Right forelimb (tissue), 1 donor: ENCODE measurements around the gene ABAT.
"Not testable (repeated sequence)": the region's sequence is repeated elsewhere in the genome, so short reads cannot be mapped to it uniquely, and the experiment has no call there.

ENCODE experiments used
- DNase-seq: peaks from one replicate; pipeline ENCODE4 v3.0.0-alpha.2; 2018

The ABAT gene

GRCh38 chr16:8682551-8683259 is 8.3 kb downstream of the ABAT start:
- no peak for DNase-seq

- no peak for DNase-seq
Measured at GRCh38 chr16:8683640-8684039, 9.2 kb downstream of the ABAT start.

GRCh38 chr16:8685617-8686016 is 11.2 kb downstream of the ABAT start:
- no peak for DNase-seq

- DNase-seq = no peak
Measured at GRCh38 chr16:8686031-8686621, 11.7 kb downstream of the ABAT start.

GRCh38 chr16:8686879-8687278 is 12.5 kb downstream of the ABAT start:
- no peak for DNase-seq

GRCh38 chr16:8689686-8690085 is 15.3 kb downstream of the ABAT start:
- DNase-seq = no peak

GRCh38 chr16:8691728-8692127 is 17.3 kb downstream of the ABAT start:
- no peak for DNase-seq

- no peak for DNase-seq
Measured at GRCh38 chr16:8694795-8695728, 20.6 kb downstream of the ABAT start.

GRCh38 chr16:8696880-8697279 is 22.5 kb downstream of the ABAT start:
- no peak for DNase-seq

GRCh38 chr16:8697965-8698364 is 23.5 kb downstream of the ABAT start:
- no peak for DNase-seq

GRCh38 chr16:8703693-8704092 is 29.3 kb downstream of the ABAT start:
- DNase-seq = no peak

GRCh38 chr16:8704098-8704497 is 29.7 kb downstream of the ABAT start:
- no peak for DNase-seq

- DNase-seq = not testable (repeated sequence)
Measured at GRCh38 chr16:8705100-8705822, 30.8 kb downstream of the ABAT start.

GRCh38 chr16:8708536-8708935 is 34.1 kb downstream of the ABAT start:
- DNase-seq = no peak

GRCh38 chr16:8712589-8713361 is 38.4 kb downstream of the ABAT start:
- DNase-seq = no peak

GRCh38 chr16:8713635-8714172 is 39.3 kb downstream of the ABAT start:
- no peak for DNase-seq

GRCh38 chr16:8714174-8714573 is 39.8 kb downstream of the ABAT start:
- no peak for DNase-seq

- DNase-seq = no peak
Measured at GRCh38 chr16:8714807-8715206, 40.4 kb downstream of the ABAT start.

- no peak for DNase-seq
Measured at GRCh38 chr16:8716052-8716451, 41.6 kb downstream of the ABAT start.

- DNase-seq = no peak
Measured at GRCh38 chr16:8716592-8716991, 42.2 kb downstream of the ABAT start.

GRCh38 chr16:8717469-8717868 is 43.1 kb downstream of the ABAT start:
- no peak for DNase-seq

GRCh38 chr16:8717892-8718415 is 43.5 kb downstream of the ABAT start:
- no peak for DNase-seq
